Measurements from ENCODE around the gene OR8D1.

- TF ChIP-seq, protein P1, sequence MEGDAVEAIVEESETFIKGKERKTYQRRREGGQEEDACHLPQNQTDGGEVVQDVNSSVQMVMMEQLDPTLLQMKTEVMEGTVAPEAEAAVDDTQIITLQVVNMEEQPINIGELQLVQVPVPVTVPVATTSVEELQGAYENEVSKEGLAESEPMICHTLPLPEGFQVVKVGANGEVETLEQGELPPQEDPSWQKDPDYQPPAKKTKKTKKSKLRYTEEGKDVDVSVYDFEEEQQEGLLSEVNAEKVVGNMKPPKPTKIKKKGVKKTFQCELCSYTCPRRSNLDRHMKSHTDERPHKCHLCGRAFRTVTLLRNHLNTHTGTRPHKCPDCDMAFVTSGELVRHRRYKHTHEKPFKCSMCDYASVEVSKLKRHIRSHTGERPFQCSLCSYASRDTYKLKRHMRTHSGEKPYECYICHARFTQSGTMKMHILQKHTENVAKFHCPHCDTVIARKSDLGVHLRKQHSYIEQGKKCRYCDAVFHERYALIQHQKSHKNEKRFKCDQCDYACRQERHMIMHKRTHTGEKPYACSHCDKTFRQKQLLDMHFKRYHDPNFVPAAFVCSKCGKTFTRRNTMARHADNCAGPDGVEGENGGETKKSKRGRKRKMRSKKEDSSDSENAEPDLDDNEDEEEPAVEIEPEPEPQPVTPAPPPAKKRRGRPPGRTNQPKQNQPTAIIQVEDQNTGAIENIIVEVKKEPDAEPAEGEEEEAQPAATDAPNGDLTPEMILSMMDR (conservative IDR thresholded peaks at IDR 0.05 in 1 of 2, IDR thresholded peaks at IDR 0.05 in 1 of 2; ENCODE audit: extremely low read depth in 1 of 2, insufficient read depth in 1 of 2, low read depth in 1 of 2, low read length in 2 of 2): no peak
- TF ChIP-seq EZH2 (IDR thresholded peaks at IDR 0.05; ENCODE audit: borderline replicate concordance, low read length): no peak
Observed at GRCh38 chr11:124276081-124276480, 37.7 kb downstream of the OR8D1 start.
